ENCODE results near the gene HPS4. TPM values are rescaled to one million over a fixed set of nuclear protein-coding genes. Genes with fewer than 3 reads are reported as not detected.

The HPS4 gene
- total RNA-seq, 2 experiments from 2014 or later: 51.8 to 53.5 TPM

- ChIA-PET CTCF (interaction anchor here (1.3 kb wide), 1 partner anchor 36 kb away, joined by 3 read pairs; no protein-coding TSS in a partner anchor), POLR2A (interaction anchor here (0.8 to 1.6 kb wide), 3 partner anchors 10 to 45 kb away, joined by 3 to 4 read pairs (median 4); partner anchors contain the start of genes HPS4 and SRRD)
- intact Hi-C loops (cut with micrococcal nuclease): no loop called here
- no peak for DNase-seq
- no peak for ATAC-seq
- TF ChIP-seq CTCF (IDR thresholded peaks at IDR 0.05): no peak
- Mint-ChIP-seq H3K27me3 (no peaks in the 10 kb centered on the region), H3K4me1 (ENCODE audit: low read depth) (peaks cover 36% of the 10 kb centered on the region), H3K9me3 (no peaks in the 10 kb centered on the region), H3K4me3 (no peak overlapping the region), H3K36me3 (ENCODE audit: low read depth) (peaks cover 36% of the 10 kb centered on the region), H3K27ac (no peak overlapping the region)
Observed at GRCh38 chr22:26437694-26438392, 45.7 kb downstream of the HPS4 start.

- H3K4me1 Mint-ChIP-seq (ENCODE audit: low read depth): peaks cover 44% of the 10 kb centered on the region
- no peak for DNase-seq
- peaks cover 40% of the 10 kb centered on the region for H3K36me3 Mint-ChIP-seq (ENCODE audit: low read depth)
- TF ChIP-seq CTCF (IDR thresholded peaks at IDR 0.05): no peak
- ATAC-seq: no peak
- no peaks in the 10 kb centered on the region for H3K27me3 Mint-ChIP-seq
- no peak overlapping the region for H3K27ac Mint-ChIP-seq
- ChIA-PET CTCF (interaction anchor here (1.3 to 1.4 kb wide), 2 partner anchors 24 to 35 kb away, joined by 3 to 4 read pairs; no protein-coding TSS in a partner anchor), POLR2A (interaction anchor here (0.8 to 1.6 kb wide), 3 partner anchors 9 to 46 kb away, joined by 3 to 4 read pairs (median 4); partner anchors contain the start of genes HPS4 and SRRD)
- intact Hi-C loops (cut with micrococcal nuclease): no loop called here
- H3K9me3 Mint-ChIP-seq: no peaks in the 10 kb centered on the region
- H3K4me3 Mint-ChIP-seq: no peak overlapping the region
Observed at GRCh38 chr22:26436903-26437515, 46.6 kb downstream of the HPS4 start.

- no peaks in the 10 kb centered on the region for H3K27me3 Mint-ChIP-seq
- ChIA-PET POLR2A (interaction anchor here (1.1 kb wide), 1 partner anchor 38 kb away, joined by 3 read pairs; no protein-coding TSS in a partner anchor), CTCF (interaction anchor here (1.3 to 2.0 kb wide), 3 partner anchors 14 to 71 kb away, joined by 3 to 7 read pairs (median 4); no protein-coding TSS in a partner anchor)
- TF ChIP-seq CTCF (IDR thresholded peaks at IDR 0.05): no peak
- intact Hi-C loops (cut with micrococcal nuclease): no loop called here
- H3K27ac Mint-ChIP-seq: peak overlapping the region; percentile 28
- H3K9me3 Mint-ChIP-seq: no peaks in the 10 kb centered on the region
- DNase-seq (no peak), ATAC-seq (no peak)
- H3K4me3 Mint-ChIP-seq: no peak overlapping the region
- peaks cover 46% of the 10 kb centered on the region for H3K36me3 Mint-ChIP-seq (ENCODE audit: low read depth)
- H3K4me1 Mint-ChIP-seq (ENCODE audit: low read depth): peaks cover 59% of the 10 kb centered on the region
Observed at GRCh38 chr22:26435327-26436093, 48.1 kb downstream of the HPS4 start.

- H3K27ac Mint-ChIP-seq: no peak overlapping the region
- ChIA-PET POLR2A (no interaction called here), CTCF (interaction anchor here (1.3 to 2.0 kb wide), 2 partner anchors 16 to 35 kb away, joined by 5 to 7 read pairs; no protein-coding TSS in a partner anchor)
- no peaks in the 10 kb centered on the region for H3K9me3 Mint-ChIP-seq
- no peak for TF ChIP-seq CTCF (IDR thresholded peaks at IDR 0.05)
- ATAC-seq: no peak
- DNase-seq: no peak
- intact Hi-C loops (cut with micrococcal nuclease): no loop called here
- no peaks in the 10 kb centered on the region for H3K27me3 Mint-ChIP-seq
- peaks cover 46% of the 10 kb centered on the region for H3K36me3 Mint-ChIP-seq (ENCODE audit: low read depth)
- H3K4me1 Mint-ChIP-seq (ENCODE audit: low read depth): peaks cover 63% of the 10 kb centered on the region
- H3K4me3 Mint-ChIP-seq: no peak overlapping the region
Observed at GRCh38 chr22:26433805-26434204, 49.8 kb downstream of the HPS4 start.
